GM18867 (cell line): ENCODE results near the gene HSD17B8.

Experiments used
- ATAC-seq: cut with Tn5 transposase; IDR thresholded peaks from one replicate; pipeline ENCODE4 v1.9.1; 2021; ENCODE audit warnings: mild to moderate bottlenecking, moderate library complexity; ENCODE audit not compliant: unreplicated experiment

Gene HSD17B8

GRCh38 chr6:33171016-33171879, 33.2 kb upstream of the HSD17B8 start:
- ATAC-seq, result no peak

DNA sequence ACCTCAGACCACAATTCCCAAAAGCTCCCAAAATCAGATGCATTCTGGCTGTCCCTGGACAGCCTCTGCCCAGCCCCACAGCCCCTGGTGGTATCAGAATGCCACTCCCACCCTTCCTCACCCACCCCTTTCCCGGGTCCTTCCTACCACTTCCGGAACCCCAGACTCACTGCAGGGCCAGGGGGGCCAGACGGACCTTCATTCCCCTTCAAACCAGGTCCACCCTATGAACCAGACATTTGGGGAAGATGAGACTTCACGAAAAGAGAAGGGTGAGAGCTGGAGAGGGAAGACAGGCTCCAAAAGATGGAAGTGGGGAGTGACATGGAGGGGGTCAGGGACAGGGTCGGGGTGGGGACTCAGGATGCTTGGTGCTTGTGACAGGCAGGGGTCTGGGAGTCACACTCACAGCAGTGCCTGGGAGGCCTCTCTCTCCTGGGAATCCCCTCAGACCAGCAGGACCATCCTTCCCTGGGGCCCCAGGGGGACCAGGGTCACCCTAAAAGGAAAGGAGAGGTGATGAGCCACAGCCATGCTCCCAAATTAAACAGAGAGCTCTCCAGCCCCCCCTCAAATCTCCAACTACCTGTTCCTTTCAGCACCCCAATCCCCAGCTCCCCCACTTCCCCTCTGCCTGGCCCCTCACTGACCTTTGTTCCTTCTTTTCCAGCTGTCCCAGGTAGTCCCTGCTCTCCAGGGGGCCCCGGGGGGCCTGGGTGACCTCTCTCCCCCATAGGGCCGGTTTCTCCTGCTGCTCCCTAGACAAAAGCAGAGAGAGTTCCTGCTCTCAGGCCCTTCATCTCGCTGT, 32.4 kb upstream of the HSD17B8 start:
- ATAC-seq, result no peak

DNA sequence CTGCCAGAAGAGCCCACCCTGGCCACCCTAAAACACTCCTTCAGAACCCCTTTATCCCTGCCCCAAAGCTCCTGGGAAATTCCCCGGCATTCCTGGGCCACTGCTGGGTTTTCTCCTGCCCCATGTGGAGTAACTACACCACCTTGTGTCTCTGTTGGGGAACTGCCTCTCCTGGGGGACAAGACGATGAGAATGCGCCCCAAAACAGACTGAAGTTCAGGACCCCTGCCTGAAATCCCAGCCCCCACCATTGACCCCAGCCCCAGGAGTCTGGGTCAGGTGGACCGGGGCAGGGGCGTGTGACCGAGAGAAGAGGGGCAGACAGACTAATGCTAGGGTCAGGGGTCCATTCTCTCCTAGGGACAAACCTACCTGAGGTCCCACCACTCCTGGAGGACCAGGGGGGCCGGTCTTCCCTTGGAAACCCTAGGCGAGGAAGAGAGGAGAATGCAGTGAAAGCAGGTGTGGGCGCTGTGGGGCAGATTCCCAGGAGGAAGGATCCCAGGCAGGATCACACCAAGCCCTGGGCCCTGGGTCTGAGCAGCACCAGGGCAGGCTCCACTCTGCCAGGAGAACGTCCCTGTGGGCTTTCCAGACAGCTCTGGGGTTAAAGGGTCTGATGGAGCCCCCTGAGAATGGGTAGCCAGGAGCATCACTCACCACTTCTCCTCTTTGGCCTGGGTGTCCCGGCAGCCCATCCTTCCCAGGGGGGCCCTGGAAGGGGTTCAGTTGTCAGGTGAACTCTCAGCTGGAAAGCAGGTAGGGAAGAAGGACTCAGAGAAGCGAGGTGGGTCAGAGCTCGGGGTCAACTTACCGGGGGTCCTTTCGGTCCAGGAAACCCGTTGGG, 31.5 kb upstream of the HSD17B8 start:
- no peak for ATAC-seq

DNA sequence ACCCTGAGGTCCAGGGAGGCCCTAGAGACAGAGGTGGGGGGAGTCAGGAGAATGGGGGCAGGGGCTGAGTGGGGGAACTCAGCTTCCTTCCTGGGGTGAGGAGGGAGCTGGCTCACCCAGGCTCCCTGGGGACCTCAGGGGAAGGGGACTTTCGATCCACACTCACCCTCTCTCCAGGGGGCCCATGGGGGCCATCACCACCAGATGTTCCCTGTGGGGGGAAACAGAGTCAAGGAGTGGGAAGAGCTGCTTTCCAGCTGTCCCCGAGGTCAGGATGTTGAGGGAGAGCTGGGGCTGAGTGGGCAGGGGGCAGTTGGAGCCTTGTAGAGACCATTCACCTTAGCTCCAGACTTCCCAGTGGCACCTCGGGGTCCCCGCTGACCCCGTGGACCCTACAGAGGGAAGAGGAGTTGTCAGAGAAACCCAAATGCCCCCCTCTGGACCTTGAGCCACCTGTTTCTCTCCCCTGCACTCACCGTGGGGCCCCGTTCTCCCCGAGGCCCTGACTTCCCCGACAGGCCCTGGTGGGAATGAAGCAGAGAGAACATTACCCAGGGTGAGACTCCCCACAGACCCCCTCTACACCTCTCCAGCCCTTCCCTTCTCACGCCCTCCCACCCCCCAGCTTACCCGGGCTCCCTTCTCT, 30.8 kb upstream of the HSD17B8 start:
- ATAC-seq, result no peak

DNA sequence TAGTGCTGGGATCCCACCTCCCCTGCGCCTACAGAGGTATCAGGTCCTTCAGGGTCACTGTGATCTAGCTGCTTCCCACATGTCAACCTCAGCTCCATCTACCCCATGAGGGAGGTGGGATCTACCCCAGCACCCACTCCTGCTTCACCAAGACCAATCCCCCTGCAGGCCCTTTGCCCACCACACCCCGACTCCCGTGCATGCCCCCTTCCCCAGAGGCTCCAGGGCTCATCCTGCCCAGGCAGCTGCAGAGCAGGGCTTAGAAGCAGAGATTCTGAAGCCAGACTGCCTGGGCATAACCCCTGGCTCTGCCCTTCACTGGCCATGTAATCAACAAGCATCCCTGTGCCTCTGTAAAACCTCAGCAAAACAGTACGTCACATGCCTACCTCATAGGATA, 29.7 kb upstream of the HSD17B8 start:
- ATAC-seq, result no peak

- no peak for ATAC-seq
These were observed 28.9 kb upstream of the HSD17B8 start for GRCh38 chr6:33175436-33176069.

GRCh38 chr6:33176906-33177305, 27.5 kb upstream of the HSD17B8 start:
- no peak for ATAC-seq

DNA sequence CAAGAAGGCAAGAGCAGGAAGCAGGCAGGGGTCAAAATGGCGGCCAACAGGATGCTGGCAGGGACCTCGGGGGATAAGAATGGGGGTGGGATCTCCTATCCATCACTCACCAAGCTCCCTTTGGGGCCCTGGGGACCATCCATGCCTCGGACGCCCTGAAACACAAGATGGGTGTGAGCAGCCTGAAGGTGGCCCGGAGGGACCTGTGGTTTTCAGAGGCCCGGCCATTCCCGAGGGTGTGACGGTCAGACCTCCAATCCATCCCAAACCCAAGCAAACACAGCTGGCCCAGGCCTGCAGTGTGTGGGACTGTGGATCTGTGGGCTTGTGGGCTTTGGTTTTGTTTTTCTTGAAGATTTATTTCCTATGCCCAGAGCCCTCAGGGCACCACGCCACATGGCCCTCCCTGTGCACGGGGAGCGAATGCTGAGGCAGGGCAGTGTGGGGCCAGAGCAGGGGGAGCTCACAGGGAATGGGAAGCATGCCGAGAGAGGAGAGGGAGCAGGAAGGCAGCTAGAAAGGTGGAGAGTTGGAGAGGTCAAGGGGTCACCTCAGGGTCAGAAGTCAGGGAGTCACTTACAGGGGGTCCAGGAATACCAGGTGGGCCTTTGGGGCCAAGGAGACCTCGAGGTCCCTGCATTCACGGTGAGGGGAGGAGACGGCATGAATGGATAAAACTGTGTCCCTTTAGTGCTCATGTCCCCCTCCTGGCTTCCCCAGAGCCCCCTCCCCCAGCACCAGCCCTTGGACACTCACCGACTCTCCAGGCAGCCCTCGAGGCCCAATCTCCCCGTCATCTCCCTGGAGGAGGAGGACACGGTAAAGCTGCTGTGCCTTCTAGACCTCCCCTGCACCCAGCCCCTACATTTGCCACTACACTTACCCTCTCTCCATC, 26.7 kb upstream of the HSD17B8 start:
- ATAC-seq, result no peak

DNA sequence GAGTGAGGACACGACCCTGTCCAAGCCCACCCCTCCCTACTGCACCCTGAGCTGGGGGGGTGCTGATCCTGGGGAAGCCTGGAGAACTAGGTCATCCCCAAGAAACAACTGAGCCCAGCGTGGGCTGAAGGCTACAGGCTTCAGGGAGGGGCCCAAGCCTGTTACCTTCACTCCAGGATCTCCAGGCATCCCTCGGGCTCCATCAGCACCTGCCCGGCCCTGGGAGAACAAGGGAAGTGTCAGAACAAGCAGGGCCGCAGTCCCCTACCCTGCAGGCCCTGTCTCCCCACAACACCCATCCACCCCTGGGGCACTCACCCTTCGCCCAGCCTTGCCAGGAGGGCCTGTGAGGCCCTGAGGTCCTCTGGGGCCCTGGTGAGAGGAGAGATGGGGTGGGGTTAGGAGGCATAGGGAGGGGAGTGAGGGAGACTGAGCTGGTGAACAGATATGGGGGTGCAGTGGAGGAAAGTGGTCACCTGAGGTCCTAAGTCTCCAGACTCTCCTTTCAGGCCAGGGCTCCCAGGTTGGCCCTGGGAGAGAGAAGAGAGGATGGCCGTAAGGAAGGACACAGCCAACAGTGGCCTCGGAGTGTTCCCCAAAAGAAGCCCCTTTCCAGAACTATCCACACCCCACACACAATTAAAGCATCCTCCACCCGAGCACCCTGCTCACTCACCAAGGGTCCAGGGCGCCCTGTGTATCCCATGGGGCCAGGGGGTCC, 25.5 kb upstream of the HSD17B8 start:
- no peak for ATAC-seq

- ATAC-seq, result no peak
These were observed 23.3 kb upstream of the HSD17B8 start for GRCh38 chr6:33181141-33181540.

- ATAC-seq, result no peak
These were observed 21.3 kb upstream of the HSD17B8 start for GRCh38 chr6:33183071-33183683.

DNA sequence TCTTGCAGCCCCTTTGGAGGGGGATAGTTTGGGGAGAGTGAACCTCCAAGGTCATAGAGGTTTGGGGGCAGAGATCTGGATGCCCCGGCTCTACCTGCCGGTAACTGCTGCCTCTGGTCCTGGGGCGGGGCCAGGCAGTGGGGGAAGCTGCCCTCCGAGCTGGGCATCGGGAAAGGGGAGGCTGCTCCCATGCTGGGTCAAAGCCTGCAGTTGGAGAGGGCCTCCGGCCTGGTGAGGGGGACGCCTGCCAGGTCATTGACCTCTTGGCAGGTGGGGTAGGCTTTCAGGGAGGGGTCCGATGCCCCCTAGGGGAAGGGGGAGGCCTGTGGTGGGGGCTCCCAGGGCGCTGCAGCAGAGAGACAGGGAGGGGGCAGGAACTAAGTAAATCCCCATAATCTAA, 19.3 kb upstream of the HSD17B8 start:
- no peak for ATAC-seq

GRCh38 chr6:33185654-33186187, 18.7 kb upstream of the HSD17B8 start:
- no peak for ATAC-seq

- ATAC-seq, result no peak
These were observed 16.6 kb upstream of the HSD17B8 start for GRCh38 chr6:33187809-33188208.

DNA sequence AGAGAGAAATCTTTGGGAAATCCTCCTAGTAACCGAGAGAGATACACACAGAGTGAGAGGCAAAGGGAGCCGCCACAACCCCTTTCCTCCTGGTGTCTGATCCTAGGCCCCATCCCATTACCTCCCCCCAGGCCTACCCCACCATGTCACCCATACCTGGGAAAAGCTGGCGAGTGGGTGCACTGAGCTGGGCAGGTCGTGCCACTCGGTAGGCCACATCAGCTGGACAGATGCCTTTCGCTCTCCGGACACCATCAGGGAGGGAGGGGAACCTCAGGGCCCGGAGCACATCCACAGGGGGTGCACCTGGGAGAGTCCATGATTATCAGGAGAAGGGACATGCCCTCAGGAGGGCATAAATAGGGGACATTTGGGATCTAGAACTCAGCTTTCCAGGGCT, 15.3 kb upstream of the HSD17B8 start:
- no peak for ATAC-seq

DNA sequence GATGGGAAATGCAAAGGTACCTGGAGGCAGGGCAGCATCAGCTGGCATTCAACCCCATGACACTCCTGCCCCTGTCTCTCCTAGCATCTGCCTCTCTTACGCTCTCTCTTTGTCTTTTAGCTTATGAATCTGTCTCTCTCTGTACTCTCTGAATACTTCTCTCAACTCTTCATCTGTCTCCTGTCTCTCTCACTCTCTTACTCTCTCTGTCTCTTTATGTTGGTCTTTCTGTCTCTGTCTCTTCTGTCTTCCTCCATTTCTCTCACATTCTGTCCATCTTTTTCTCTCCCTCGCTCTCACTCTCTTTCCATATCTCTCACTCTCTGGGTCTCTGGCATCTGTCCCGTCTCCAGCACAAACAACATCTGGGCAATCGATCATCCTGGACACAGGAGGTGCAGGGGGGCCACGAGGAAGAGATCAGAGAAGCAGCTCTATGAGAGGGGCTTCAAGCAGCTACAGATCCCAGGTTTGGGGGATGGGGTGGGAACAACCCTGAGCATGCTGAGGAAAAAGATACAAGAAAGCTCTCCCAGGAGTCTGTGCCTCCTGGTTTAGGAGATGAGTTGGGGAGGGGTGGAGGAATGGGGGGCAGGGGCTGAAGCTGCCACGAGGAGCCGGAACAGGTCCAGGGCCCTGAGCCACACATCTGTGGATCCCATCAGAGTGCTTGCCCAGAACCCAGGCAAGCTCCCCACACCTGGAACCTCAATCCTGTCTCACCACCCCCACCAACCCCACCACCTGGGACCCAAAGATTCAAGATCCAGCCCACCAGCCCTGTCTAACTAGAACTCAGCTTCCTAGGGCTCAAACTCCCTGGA, 14.6 kb upstream of the HSD17B8 start:
- no peak for ATAC-seq

- no peak for ATAC-seq
These were observed 13.8 kb upstream of the HSD17B8 start for GRCh38 chr6:33190504-33191107.
